Hepatocyte (in vitro differentiated cells): ENCODE results near the gene RPA3. TPM values are rescaled to one million over a fixed set of nuclear protein-coding genes. Genes with fewer than 3 reads are reported as not detected.

Experiments used
- DNase-seq: peaks from one replicate; pipeline ENCODE4 v3.0.0-alpha.2; 2016; ENCODE audit warnings: low spot score
- H2AFZ ChIP-seq: fragments of 200-600 bp; sonication (generic); 2 replicates; pipeline ENCODE4 v1.6.0; 2016; ENCODE audit warnings: antibody characterized with exemption, mild to moderate bottlenecking
- H3K27ac ChIP-seq: fragments of 200-600 bp; sonication (generic); 2 replicates; pipeline ENCODE4 v1.5.1; 2016; ENCODE audit warnings: mild to moderate bottlenecking
- H3K27me3 ChIP-seq: fragments of 200-600 bp; sonication (generic); 2 replicates; pipeline ENCODE4 v1.6.1; 2016
- H3K36me3 ChIP-seq: fragments of 200-600 bp; sonication (generic); replicated peaks from 2 replicates; pipeline ENCODE4 v1.5.1; 2016; ENCODE audit warnings: low read depth; ENCODE audit not compliant: insufficient read depth
- H3K4me1 ChIP-seq: fragments of 200-600 bp; sonication (generic); 2 replicates; pipeline ENCODE4 v1.5.1; 2016; ENCODE audit warnings: mild to moderate bottlenecking, moderate library complexity; ENCODE audit not compliant: insufficient read depth
- H3K4me2 ChIP-seq: fragments of 200-600 bp; sonication (generic); 2 replicates; pipeline ENCODE4 v1.6.0; 2016
- H3K4me3 ChIP-seq: fragments of 200-600 bp; sonication (generic); 2 replicates; pipeline ENCODE4 v1.5.1; 2016; ENCODE audit warnings: mild to moderate bottlenecking
- H3K79me2 ChIP-seq: fragments of 200-600 bp; sonication (generic); 2 replicates; pipeline ENCODE4 v1.6.0; 2017; ENCODE audit warnings: mild to moderate bottlenecking
- H3K9me2 ChIP-seq: fragments of 200-600 bp; sonication (generic); replicated peaks from 2 replicates; pipeline ENCODE4 v1.6.0; 2017; ENCODE audit warnings: mild to moderate bottlenecking; ENCODE audit not compliant: insufficient read depth
- H3K9me3 ChIP-seq: fragments of 200-600 bp; sonication (generic); 2 replicates; pipeline ENCODE4 v1.5.1; 2016; ENCODE audit warnings: low read depth, mild to moderate bottlenecking
- H4K20me1 ChIP-seq: fragments of 200-600 bp; sonication (generic); 2 replicates; pipeline ENCODE4 v1.6.0; 2016; ENCODE audit warnings: mild to moderate bottlenecking; ENCODE audit not compliant: insufficient read depth, poor library complexity, severe bottlenecking
- CTCF ChIP-seq: fragments of 200-600 bp; sonication (generic); IDR thresholded peaks from 2 replicates; pipeline ENCODE4 v1.5.1; 2016; ENCODE audit warnings: antibody characterized with exemption, mild to moderate bottlenecking; ENCODE audit not compliant: poor library complexity
- EZH2 ChIP-seq: fragments of 200-600 bp; sonication (generic); IDR thresholded peaks from 2 replicates; pipeline ENCODE4 v1.6.1; 2016; ENCODE audit warnings: antibody characterized with exemption, mild to moderate bottlenecking, borderline replicate concordance
- EZH2phosphoT487 ChIP-seq: fragments of 200-600 bp; sonication (generic); IDR thresholded peaks from one replicate; pipeline ENCODE4 v1.6.1; 2018; ENCODE audit warnings: antibody characterized with exemption, mild to moderate bottlenecking, low read depth, moderate library complexity; ENCODE audit not compliant: unreplicated experiment, severe bottlenecking
- WGBS: methylation state at CpG from one replicate; pipeline ENCODE4 v1.1.6; 2016; ENCODE audit warnings: low lambda C conversion rate; ENCODE audit errors: missing lambda C conversion rate; 5-methylcytosine and 5-hydroxymethylcytosine counted together
- polyA plus RNA-seq: library from polyadenylated mRNA; unstranded; fragments of >200 nt; fragmentation: Nextera tagmentation; extraction: Ambion mirVana; gene quantifications from 2 replicates; pipeline ENCODE4 v1.2.1, GENCODE V29; 2016
- total RNA-seq: library from RNA; depleted of rRNA; stranded (reverse); fragments of >200 nt; gene quantifications from 2 replicates; pipeline ENCODE4 v1.2.3, GENCODE V29; 2014

Gene RPA3
- total and polyA plus RNA-seq, 2 experiments from 2014 or later: 17.3 to 38.2 TPM

- H3K9me3 ChIP-seq: no peaks in the 10 kb centered on the region
- TF ChIP-seq EZH2phosphoT487: no peak
- no peak overlapping the region for H2AFZ ChIP-seq
- DNase-seq: no peak
- no peaks in the 10 kb centered on the region for H3K9me2 ChIP-seq
- H3K27me3 ChIP-seq: no peaks in the 10 kb centered on the region
- H3K4me3 ChIP-seq: no peak overlapping the region
- H3K4me1 ChIP-seq: no peaks in the 10 kb centered on the region
- no peaks in the 10 kb centered on the region for H4K20me1 ChIP-seq
- 98% methylated on average over 5 of the region's 5 CpGs for WGBS
- H3K4me2 ChIP-seq: no peak overlapping the region
- H3K36me3 ChIP-seq: no peaks in the 10 kb centered on the region
- no peak overlapping the region for H3K27ac ChIP-seq
- no peaks in the 10 kb centered on the region for H3K79me2 ChIP-seq
Observed at GRCh38 chr7:7720750-7721621, 2.6 kb upstream of the RPA3 start.

GRCh38 chr7:7720193-7720592 lies 1.8 kb upstream of the RPA3 start:
- TF ChIP-seq EZH2phosphoT487: no peak
- no peak for TF ChIP-seq CTCF
- no peak for TF ChIP-seq EZH2
- H2AFZ ChIP-seq: no peak overlapping the region

GRCh38 chr7:7719236-7719635 lies 829 bp upstream of the RPA3 start:
- Histone ChIP-seq H4K20me1 (no peaks in the 10 kb centered on the region), H3K4me2 (no peak overlapping the region), H2AFZ (no peak overlapping the region), H3K4me1 (no peaks in the 10 kb centered on the region), H3K36me3 (no peaks in the 10 kb centered on the region), H3K27me3 (no peaks in the 10 kb centered on the region), H3K4me3 (no peak overlapping the region), H3K9me2 (no peaks in the 10 kb centered on the region), H3K9me3 (no peaks in the 10 kb centered on the region), H3K27ac (no peak overlapping the region), H3K79me2 (no peaks in the 10 kb centered on the region)
- DNase-seq: peak; percentile 49
- TF ChIP-seq CTCF (no peak), EZH2phosphoT487 (no peak), EZH2 (no peak)
- WGBS: 83% methylated on average over 2 of the region's 2 CpGs

More at GRCh38 chr7:7720193-7720592, 1.8 kb upstream of the RPA3 start:
- 92% methylated on average over 1 of the region's 1 CpG for WGBS
- Histone ChIP-seq H3K4me1 (no peaks in the 10 kb centered on the region), H4K20me1 (no peaks in the 10 kb centered on the region), H3K9me3 (no peaks in the 10 kb centered on the region), H3K4me3 (no peak overlapping the region), H3K4me2 (no peak overlapping the region), H3K9me2 (no peaks in the 10 kb centered on the region), H3K36me3 (no peaks in the 10 kb centered on the region), H3K27me3 (no peaks in the 10 kb centered on the region), H3K27ac (no peak overlapping the region), H3K79me2 (no peaks in the 10 kb centered on the region)
- DNase-seq: no peak

GRCh38 chr7:7713730-7714129 lies 4.7 kb downstream of the RPA3 start:
- no peaks in the 10 kb centered on the region for H3K36me3 ChIP-seq
- H3K9me3 ChIP-seq: no peaks in the 10 kb centered on the region
- no peak for DNase-seq
- H3K4me2 ChIP-seq: no peak overlapping the region
- TF ChIP-seq EZH2phosphoT487: no peak
- TF ChIP-seq CTCF: no peak
- TF ChIP-seq EZH2: no peak
- no peaks in the 10 kb centered on the region for H4K20me1 ChIP-seq
- peaks cover 4% of the 10 kb centered on the region for H3K4me1 ChIP-seq
- H3K27ac ChIP-seq: no peak overlapping the region
- H3K27me3 ChIP-seq: no peaks in the 10 kb centered on the region
- no peak overlapping the region for H3K4me3 ChIP-seq
- H2AFZ ChIP-seq: no peak overlapping the region
- H3K79me2 ChIP-seq: no peaks in the 10 kb centered on the region
- H3K9me2 ChIP-seq: no peaks in the 10 kb centered on the region
- WGBS: 90% methylated on average over 4 of the region's 4 CpGs
